ENCODE results near the gene FAT2.
"Not testable (repeated sequence)": the region's sequence is repeated elsewhere in the genome, so short reads cannot be mapped to it uniquely, and the experiment has no call there.

FAT2 gene

DNA sequence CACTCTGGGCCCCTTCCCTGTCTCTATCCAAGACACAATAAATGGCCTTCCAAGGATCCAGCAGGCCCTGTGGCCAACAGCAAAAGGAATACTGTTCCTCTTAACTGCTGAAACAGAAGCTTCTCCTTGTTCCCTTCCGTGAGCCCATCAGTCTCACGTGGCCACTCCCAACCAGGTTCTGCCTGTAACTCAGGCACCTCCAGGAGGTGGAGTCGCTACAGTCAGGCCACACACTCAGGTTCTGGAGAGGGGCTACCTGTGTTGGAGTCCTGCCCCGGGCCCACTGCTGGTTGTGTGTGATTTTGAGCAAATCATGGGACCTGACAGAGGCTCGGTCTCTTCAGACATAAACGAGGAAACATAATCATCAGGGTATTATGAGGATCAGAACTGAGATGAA, 10.3 kb downstream of the FAT2 start:
- no peak for DNase-seq (ENCODE audit: low read depth)
- no peak for TF ChIP-seq CTCF (conservative IDR thresholded peaks at IDR 0.05; ENCODE audit: low read length)
- no peak overlapping the region for H3K4me3 ChIP-seq (ENCODE audit: low read length)

DNA sequence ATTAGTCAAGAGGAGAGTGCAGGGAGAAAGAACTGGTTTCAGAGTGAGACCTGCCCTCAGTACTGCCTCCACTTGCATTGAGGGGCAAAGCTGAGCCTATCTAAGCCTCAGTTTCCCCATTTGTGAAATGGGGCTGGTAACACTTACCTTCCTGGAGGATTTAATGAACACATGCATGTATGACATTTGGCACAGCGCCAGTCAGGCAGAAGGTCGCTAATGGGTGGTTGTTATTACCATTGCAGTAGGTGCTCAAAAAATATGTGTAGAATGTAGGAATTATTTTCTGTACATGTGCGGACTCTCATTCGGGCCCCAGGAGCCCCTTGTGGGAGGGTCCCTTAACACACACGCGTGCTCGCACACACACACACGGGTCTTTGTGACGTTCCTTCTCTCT, 10.9 kb downstream of the FAT2 start:
- no peak for TF ChIP-seq CTCF (conservative IDR thresholded peaks at IDR 0.05; ENCODE audit: low read length)
- DNase-seq (ENCODE audit: low read depth), result no peak
- H3K4me3 ChIP-seq (ENCODE audit: low read length), result no peak overlapping the region

- H3K4me3 ChIP-seq (ENCODE audit: low read length); DNase-seq (ENCODE audit: low read depth): not testable (repeated sequence)
Measured at GRCh38 chr5:151579146-151579545, 12.0 kb downstream of the FAT2 start.

DNA sequence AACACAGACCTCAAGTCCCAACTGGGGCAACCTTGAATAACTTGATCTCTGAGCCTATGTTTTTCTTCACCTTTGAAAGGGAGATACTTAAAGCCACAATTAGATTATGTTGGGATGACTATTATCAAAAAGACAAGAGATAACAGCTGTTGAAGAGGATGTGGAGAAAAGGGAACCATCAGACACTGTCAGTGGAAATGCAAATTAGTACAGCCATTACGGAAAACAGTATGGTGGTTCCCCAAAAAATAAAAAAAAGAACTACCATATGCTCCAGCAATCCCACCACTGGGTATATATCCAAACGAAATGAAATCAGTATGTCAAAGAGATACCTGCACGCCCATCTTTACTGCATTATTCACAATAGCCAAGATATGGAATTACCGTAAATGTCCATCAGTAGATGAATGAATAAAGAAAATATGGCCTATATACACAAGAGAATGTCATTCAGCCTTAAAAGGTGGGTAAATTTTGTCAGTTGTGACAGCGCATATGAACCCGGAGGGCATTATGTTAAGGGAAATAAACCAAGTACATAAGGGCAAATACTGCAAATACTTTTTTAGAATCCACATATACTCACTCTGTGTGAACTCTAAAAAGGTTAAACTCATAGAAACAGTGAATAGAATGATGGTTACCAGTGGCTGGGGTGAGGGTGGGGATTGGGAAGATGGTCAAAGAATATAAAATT, 12.7 kb downstream of the FAT2 start:
- DNase-seq (ENCODE audit: low read depth), result no peak
- no peak overlapping the region for H3K4me3 ChIP-seq (ENCODE audit: low read length)
- no peak for TF ChIP-seq CTCF (conservative IDR thresholded peaks at IDR 0.05; ENCODE audit: low read length)

GRCh38 chr5:151577566-151577965, 13.6 kb downstream of the FAT2 start:
- no peak overlapping the region for H3K4me3 ChIP-seq (ENCODE audit: low read length)
- DNase-seq (ENCODE audit: low read depth), result no peak
- no peak for TF ChIP-seq CTCF (conservative IDR thresholded peaks at IDR 0.05; ENCODE audit: low read length)

GRCh38 chr5:151574444-151574996, 16.6 kb downstream of the FAT2 start:
- no peak for TF ChIP-seq CTCF (conservative IDR thresholded peaks at IDR 0.05; ENCODE audit: low read length)
- H3K4me3 ChIP-seq (ENCODE audit: low read length), result no peak overlapping the region
- DNase-seq (ENCODE audit: low read depth), result no peak

DNA sequence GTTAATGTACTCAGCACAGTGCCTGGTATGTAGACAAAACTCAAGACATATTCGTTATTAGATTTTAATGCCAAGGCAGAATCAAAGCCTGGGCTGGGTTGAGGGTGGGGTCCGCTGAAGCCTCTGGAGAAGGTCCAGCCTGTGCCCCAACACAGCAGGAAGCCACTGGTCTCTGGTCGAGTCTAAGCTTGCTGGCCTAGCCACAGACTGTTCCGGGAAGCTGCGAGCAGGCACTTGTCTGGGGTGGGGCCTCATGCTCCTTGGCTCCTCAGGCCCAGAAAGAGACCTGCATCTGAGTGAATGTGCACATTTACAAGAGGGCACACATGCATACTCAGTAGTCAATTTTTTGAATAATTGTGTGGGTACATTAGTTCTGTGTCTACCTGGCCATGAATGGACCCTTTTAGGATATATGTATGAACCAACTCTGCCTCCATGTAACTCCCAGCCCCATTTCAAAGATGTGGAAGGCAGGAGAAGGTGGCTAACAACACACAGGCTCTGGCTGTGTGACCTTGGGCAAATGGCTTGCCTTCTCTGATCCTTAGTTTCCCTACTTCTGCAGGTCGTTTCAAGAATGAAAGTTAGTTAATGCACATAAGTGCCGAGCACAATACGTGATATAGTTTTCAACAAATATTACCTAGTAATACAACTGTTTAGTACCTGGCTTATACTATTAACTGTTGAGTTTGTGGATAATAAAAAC, 18.3 kb downstream of the FAT2 start:
- TF ChIP-seq CTCF (conservative IDR thresholded peaks at IDR 0.05; ENCODE audit: low read length), result no peak
- no peak for DNase-seq (ENCODE audit: low read depth)
- H3K4me3 ChIP-seq (ENCODE audit: low read length), result no peak overlapping the region

All from AG10803 (cell line).